HG02943 (cell line): Measurements from ENCODE around the gene NRCAM.
A peak's percentile ranks its signal among the peaks of the same experiment; 100 is the strongest.

Experiments
- ATAC-seq: cut with Tn5 transposase; IDR thresholded peaks from one replicate; pipeline ENCODE4 v1.9.1; 2021; ENCODE audit warnings: mild to moderate bottlenecking, low read depth, moderate library complexity; ENCODE audit not compliant: unreplicated experiment

NRCAM gene

GRCh38 chr7:108427766-108428165 lies 28.5 kb downstream of the NRCAM start:
- ATAC-seq = no peak

- no peak for ATAC-seq
These were observed 30.4 kb downstream of the NRCAM start for GRCh38 chr7:108425714-108426275.

GRCh38 chr7:108424013-108424412 lies 32.2 kb downstream of the NRCAM start:
- no peak for ATAC-seq

- no peak for ATAC-seq
These were observed 32.9 kb downstream of the NRCAM start for GRCh38 chr7:108423089-108423989.

- no peak for ATAC-seq
These were observed 34.4 kb downstream of the NRCAM start for GRCh38 chr7:108421720-108422331.

- no peak for ATAC-seq
These were observed 36.0 kb downstream of the NRCAM start for GRCh38 chr7:108419961-108420908.

- ATAC-seq = no peak
These were observed 37.3 kb downstream of the NRCAM start for GRCh38 chr7:108418946-108419345.

GRCh38 chr7:108417926-108418325 lies 38.3 kb downstream of the NRCAM start:
- no peak for ATAC-seq

- no peak for ATAC-seq
These were observed 39.1 kb downstream of the NRCAM start for GRCh38 chr7:108417144-108417543.

- ATAC-seq = peak; percentile 91
These were observed 40.3 kb downstream of the NRCAM start for GRCh38 chr7:108415821-108416536.

GRCh38 chr7:108415084-108415483 lies 41.2 kb downstream of the NRCAM start:
- no peak for ATAC-seq

- ATAC-seq = no peak
These were observed 42.3 kb downstream of the NRCAM start for GRCh38 chr7:108413782-108414492.

- no peak for ATAC-seq
These were observed 42.9 kb downstream of the NRCAM start for GRCh38 chr7:108413337-108413736.

GRCh38 chr7:108409146-108409545 lies 47.1 kb downstream of the NRCAM start:
- ATAC-seq = no peak

GRCh38 chr7:108408296-108408991 lies 47.8 kb downstream of the NRCAM start:
- ATAC-seq = no peak

- no peak for ATAC-seq
These were observed 48.6 kb downstream of the NRCAM start for GRCh38 chr7:108407676-108408075.

- ATAC-seq = no peak
These were observed 49.9 kb downstream of the NRCAM start for GRCh38 chr7:108406222-108406890.
